ENCODE measurements around the gene TRIM29. TPM values are rescaled to one million over a fixed set of nuclear protein-coding genes. Genes with fewer than 3 reads are reported as not detected.
A peak's percentile ranks its signal among the peaks of the same experiment; 100 is the strongest.

Gene TRIM29
- total and polyA plus RNA-seq, 2 of the 13 experiments (the other 11 are each of a cell fraction or from before 2014, with no cell fraction given), result 0.86 TPM

GRCh38 chr11:120129570-120129969 is 8.3 kb downstream of the TRIM29 start:
- intact Hi-C loops (cut with micrococcal nuclease; ENCODE audit: unreplicated experiment), result no loop called here
- H3K9me3 ChIP-seq (ENCODE audit: low read length), result no peaks in the 10 kb centered on the region
- H2AFZ ChIP-seq (ENCODE audit: low read length), result no peak overlapping the region
- no peak for DNase-seq (ENCODE audit: low spot score)
- no peak overlapping the region for H3K9ac ChIP-seq (ENCODE audit: insufficient read depth, low read depth, low read length)
- no peaks in the 10 kb centered on the region for H4K20me1 ChIP-seq (ENCODE audit: insufficient read depth, low read length)
- no peaks in the 10 kb centered on the region for H3K79me2 ChIP-seq (ENCODE audit: insufficient read depth, low read length)
- no peaks in the 10 kb centered on the region for H3K36me3 ChIP-seq (replicated peaks in 1 of 2; ENCODE audit: control insufficient read depth in 1 of 2, insufficient read depth in 2 of 2, low read length in 2 of 2)
- ChIA-PET CTCF (ENCODE audit: low intra/inter-chr PET ratio, low total read pairs) (no interaction called here), POLR2A (no interaction called here)
- peaks cover 23 to 88% of the 10 kb centered on the region in 2 experiments for H3K27me3 ChIP-seq (ENCODE audit: control insufficient read depth in 1 of 2, insufficient read depth in 2 of 2, low read length in 2 of 2)
- in situ Hi-C loops (cut with HindIII; ENCODE audit: extremely low pct_ligation_motif_present, low pct_unique_long_range_greater_than_20kb), result no loop called here
- ATAC-seq, result no peak
- no peak overlapping the region for H3K4me3 ChIP-seq (replicated peaks in 1 of 3; ENCODE audit: insufficient read depth in 1 of 3, low read depth in 2 of 3, low read length in 3 of 3)
- whole genome bisulfite sequencing (ENCODE audit: low lambda C conversion rate), result 31% methylated on average over 6 of the region's 9 CpGs
- TF ChIP-seq ZNF276 (CRISPR knock-in tag; IDR thresholded peaks at IDR 0.05; ENCODE audit: low read depth) (no peak), TIGD3 (CRISPR knock-in tag; IDR thresholded peaks at IDR 0.05; ENCODE audit: borderline replicate concordance) (no peak)
- H3K4me2 ChIP-seq (ENCODE audit: low read depth, low read length), result no peak overlapping the region
- no peak overlapping the region for H3K27ac ChIP-seq (ENCODE audit: extremely low read length, insufficient read depth, low read length)
- FAIRE-seq, result no peak
- 0 out of 2 replicates have a peak, but pooled peaks cover 12% of the 10 kb centered on the region for H3K4me1 ChIP-seq (ENCODE audit: insufficient read depth, low read length)
- no TSS peak for BruUV-seq (replicated peaks)

- DNase-seq (ENCODE audit: low spot score) (peak; percentile 18), ATAC-seq (peak; percentile 73), FAIRE-seq (no peak)
- Histone ChIP-seq H3K4me3 (replicated peaks in 1 of 3; ENCODE audit: insufficient read depth in 1 of 3, low read depth in 2 of 3, low read length in 3 of 3) (no peak overlapping the region), H4K20me1 (ENCODE audit: insufficient read depth, low read length) (no peaks in the 10 kb centered on the region), H3K4me1 (ENCODE audit: insufficient read depth, low read length) (0 out of 2 replicates have a peak, but pooled peaks cover 12% of the 10 kb centered on the region), H3K79me2 (ENCODE audit: insufficient read depth, low read length) (no peaks in the 10 kb centered on the region), H3K4me2 (ENCODE audit: low read depth, low read length) (no peak overlapping the region), H3K27me3 (ENCODE audit: control insufficient read depth in 1 of 2, insufficient read depth in 2 of 2, low read length in 2 of 2) (peaks cover 19 to 82% of the 10 kb centered on the region in 2 experiments), H3K27ac (ENCODE audit: extremely low read length, insufficient read depth, low read length) (no peak overlapping the region), H3K9me3 (ENCODE audit: low read length) (no peaks in the 10 kb centered on the region), H3K9ac (ENCODE audit: insufficient read depth, low read depth, low read length) (no peak overlapping the region), H2AFZ (ENCODE audit: low read length) (no peak overlapping the region), H3K36me3 (replicated peaks in 1 of 2; ENCODE audit: control insufficient read depth in 1 of 2, insufficient read depth in 2 of 2, low read length in 2 of 2) (no peaks in the 10 kb centered on the region)
- ChIA-PET CTCF (ENCODE audit: low intra/inter-chr PET ratio, low total read pairs) (no interaction called here), POLR2A (no interaction called here)
- in situ Hi-C loops (cut with HindIII; ENCODE audit: extremely low pct_ligation_motif_present, low pct_unique_long_range_greater_than_20kb), result no loop called here
- intact Hi-C loops (cut with micrococcal nuclease; ENCODE audit: unreplicated experiment), result no loop called here
- WGBS (ENCODE audit: low lambda C conversion rate), result under 1% methylated on average over 11 of the region's 14 CpGs
- no TSS peak for BruUV-seq (replicated peaks)
- TF ChIP-seq ARID2 (CRISPR knock-in tag; IDR thresholded peaks at IDR 0.05; ENCODE audit: borderline replicate concordance), result no peak
- TF ChIP-seq CEBPB (IDR thresholded peaks at IDR 0.05; ENCODE audit: borderline replicate concordance, low read depth, low read length), result peak; percentile 79
- TF ChIP-seq ZNF256 (CRISPR knock-in tag; conservative IDR thresholded peaks at IDR 0.05), result no peak
Observed at GRCh38 chr11:120128392-120129119, 9.4 kb downstream of the TRIM29 start.

All from HepG2 (cell line).